Gastrocnemius medialis (tissue), 4 donors: ENCODE results near the gene PAPPA2. TPM values are rescaled to one million over a fixed set of nuclear protein-coding genes. Genes with fewer than 3 reads are reported as not detected.

Experiments used
- ATAC-seq, 2 donors: fragments of 150-250 bp; one replicate each; pipeline ENCODE4 v1.9.1; 2016
- DNase-seq, 2 donors: peaks; one replicate each; pipeline ENCODE4 v3.0.0-alpha.2; 2019
- H3K27ac ChIP-seq, 4 donors: fragments of 200-600 bp; sonication (generic); 1 replicate in 1 of 4; 2 replicates in 3 of 4; pipeline ENCODE4 v1.5.1; 2016 to 2018; ENCODE audit warnings: mild to moderate bottlenecking in 2 of 4, moderate library complexity in 1 of 4
- H3K27me3 ChIP-seq, 3 donors: fragments of 200-600 bp; sonication (generic) in 2 of 3; 1 replicate in 1 of 3; 2 replicates in 2 of 3; pipeline versions ENCODE4 v1.5.1 to v1.6.0; 2016 to 2019; ENCODE audit warnings: mild to moderate bottlenecking in 1 of 3, moderate library complexity in 1 of 3
- H3K36me3 ChIP-seq, 2 donors: fragments of 200-600 bp; sonication (generic) in 1 of 2; one replicate each; pipeline ENCODE4 v1.5.1; 2017 to 2018
- H3K4me1 ChIP-seq, 2 donors: fragments of 200-600 bp; sonication (generic) in 1 of 2; one replicate each; pipeline ENCODE4 v1.5.1; 2016 to 2017; ENCODE audit warnings: mild to moderate bottlenecking in 2 of 2
- H3K4me3 ChIP-seq, 4 donors: fragments of 200-600 bp; sonication (generic) in 3 of 4; 1 replicate in 1 of 4; 2 replicates in 3 of 4; pipeline ENCODE4 v1.5.1; 2016 to 2019; ENCODE audit warnings: mild to moderate bottlenecking in 2 of 4
- H3K9me3 ChIP-seq, 3 donors: fragments of 200-600 bp; sonication (generic) in 2 of 3; 1 replicate in 1 of 3; 2 replicates in 2 of 3; pipeline ENCODE4 v1.5.1; 2016 to 2019
- CTCF ChIP-seq, 5 experiments: fragments of 450-650 bp in 3 of 5; fragments of 200-600 bp in 2 of 5; sonication (generic) in 2 of 5; IDR thresholded peaks in 4 of 5; conservative IDR thresholded peaks in 1 of 5; 1 replicate in 4 of 5; 2 replicates in 1 of 5; pipeline ENCODE4 v1.5.1; 2016 to 2019; ENCODE audit warnings: antibody characterized with exemption in 5 of 5, mild to moderate bottlenecking in 3 of 5, moderate library complexity in 3 of 5
- POLR2A ChIP-seq, 2 donors: fragments of 450-650 bp; IDR thresholded peaks; one replicate each; pipeline ENCODE4 v1.6.1; 2017; ENCODE audit warnings: antibody characterized with exemption in 2 of 2, mild to moderate bottlenecking in 2 of 2, moderate library complexity in 2 of 2
- in situ Hi-C, 4 donors: fragments of 200-750 bp; cut with MboI; loops; one replicate each; pipeline versions ENCODE4 v1.15.0 to v1.8.0; 2017; ENCODE audit warnings: low sequenced_read_pairs in 4 of 4
- intact Hi-C: fragments of 100-400 bp; cut with DNase I; formaldehyde crosslinking; loops from one replicate; pipeline ENCODE4 v1.15.1; 2023; ENCODE audit warnings: low total_unique reads
- total RNA-seq, 4 donors: library from RNA; depleted of rRNA; stranded (reverse); fragments of >200 nt; gene quantifications; one replicate each; pipeline versions ENCODE4 v1.1.0 to v1.2.3, GENCODE V29; 2016

The PAPPA2 gene
- total RNA-seq, 4 donors from 2014 or later: 0.11 TPM; not detected in 3

GRCh38 chr1:176878750-176879536 lies 416.0 kb downstream of the PAPPA2 start:
- in situ Hi-C loops: loop anchor here (25.0 kb wide), 3 partner anchors 308 to 1058 kb away; no protein-coding TSS in a partner anchor
- no peaks in the 10 kb centered on the region for H3K9me3 ChIP-seq
- H3K4me3 ChIP-seq: no peak overlapping the region
- TF ChIP-seq POLR2A (IDR thresholded peaks at IDR 0.05): no peak
- TF ChIP-seq CTCF (IDR thresholded peaks at IDR 0.05 in 4 of 5, conservative IDR thresholded peaks at IDR 0.05 in 1 of 5): no peak
- DNase-seq: no peak
- no peaks in the 10 kb centered on the region for H3K4me1 ChIP-seq
- no peak overlapping the region for H3K27ac ChIP-seq
- H3K36me3 ChIP-seq: no peaks in the 10 kb centered on the region
- intact Hi-C loops: no loop called here
- ATAC-seq: no peak
- no peaks in the 10 kb centered on the region for H3K27me3 ChIP-seq

GRCh38 chr1:176879784-176880620 lies 417.0 kb downstream of the PAPPA2 start:
- intact Hi-C loops (loop anchor here (2.0 to 10.0 kb wide), 2 partner anchors 189 to 505 kb away; no protein-coding TSS in a partner anchor), in situ Hi-C loops (loop anchor here (5.0 to 25.0 kb wide), 5 partner anchors 307 to 1057 kb away; no protein-coding TSS in a partner anchor)
- no peak for TF ChIP-seq CTCF (IDR thresholded peaks at IDR 0.05 in 4 of 5, conservative IDR thresholded peaks at IDR 0.05 in 1 of 5)
- TF ChIP-seq POLR2A (IDR thresholded peaks at IDR 0.05): no peak
- Histone ChIP-seq H3K27me3 (no peaks in the 10 kb centered on the region), H3K4me1 (no peaks in the 10 kb centered on the region), H3K4me3 (no peak overlapping the region), H3K27ac (no peak overlapping the region), H3K36me3 (no peaks in the 10 kb centered on the region), H3K9me3 (no peaks in the 10 kb centered on the region)
- ATAC-seq (no peak), DNase-seq (no peak)

GRCh38 chr1:176880955-176881595 lies 418.1 kb downstream of the PAPPA2 start:
- no peak overlapping the region for H3K4me3 ChIP-seq
- ATAC-seq (peak in 1 of 2 donors; percentile 87), DNase-seq (peak; percentile 26 to 42)
- no peaks in the 10 kb centered on the region for H3K27me3 ChIP-seq
- TF ChIP-seq POLR2A (IDR thresholded peaks at IDR 0.05): no peak
- peak; percentile 60 to 80 (median 76) for TF ChIP-seq CTCF (IDR thresholded peaks at IDR 0.05 in 4 of 5, conservative IDR thresholded peaks at IDR 0.05 in 1 of 5)
- no peak overlapping the region for H3K27ac ChIP-seq
- no peaks in the 10 kb centered on the region for H3K4me1 ChIP-seq
- H3K9me3 ChIP-seq: no peaks in the 10 kb centered on the region
- intact Hi-C loops: loop anchor here (1.0 to 10.0 kb wide), 3 partner anchors 190 to 506 kb away; no protein-coding TSS in a partner anchor
- in situ Hi-C loops: loop anchor here (5.0 to 25.0 kb wide), 5 partner anchors 306 to 1056 kb away; no protein-coding TSS in a partner anchor
- H3K36me3 ChIP-seq: no peaks in the 10 kb centered on the region

GRCh38 chr1:176884286-176884685 lies 421.3 kb downstream of the PAPPA2 start:
- no peak overlapping the region for H3K27ac ChIP-seq
- intact Hi-C loops: loop anchor here (10.0 kb wide), 1 partner anchor 509 kb away; no protein-coding TSS in a partner anchor
- H3K9me3 ChIP-seq: no peaks in the 10 kb centered on the region
- H3K4me3 ChIP-seq: no peak overlapping the region
- H3K36me3 ChIP-seq: no peaks in the 10 kb centered on the region
- ATAC-seq (no peak), DNase-seq (no peak)
- H3K27me3 ChIP-seq: no peaks in the 10 kb centered on the region
- TF ChIP-seq POLR2A (IDR thresholded peaks at IDR 0.05) (no peak), CTCF (IDR thresholded peaks at IDR 0.05 in 4 of 5, conservative IDR thresholded peaks at IDR 0.05 in 1 of 5) (no peak)
- in situ Hi-C loops: loop anchor here (5.0 to 25.0 kb wide), 5 partner anchors 303 to 1053 kb away; no protein-coding TSS in a partner anchor
- H3K4me1 ChIP-seq: no peaks in the 10 kb centered on the region
